Right atrium auricular region (tissue), 2 donors: Measurements from ENCODE around the gene MPHOSPH8. TPM values are rescaled to one million over a fixed set of nuclear protein-coding genes. Genes with fewer than 3 reads are reported as not detected.

Source experiments
- DNase-seq: peaks from one replicate; pipeline ENCODE4 v3.0.0-alpha.2; 2019; ENCODE audit warnings: low spot score
- H3K27ac ChIP-seq, 2 donors: fragments of 200-600 bp; sonication (generic); 1 replicate in 1 of 2; 2 replicates in 1 of 2; pipeline ENCODE4 v1.5.1; 2016 to 2019
- H3K27me3 ChIP-seq, 2 donors: fragments of 200-600 bp; sonication (generic); one replicate each; pipeline versions ENCODE4 v1.5.1 to v1.6.0; 2017 to 2019
- H3K36me3 ChIP-seq: fragments of 200-600 bp; sonication (generic); one replicate; pipeline ENCODE4 v1.5.1; 2016
- H3K4me1 ChIP-seq, 2 donors: fragments of 200-600 bp; sonication (generic); one replicate each; pipeline versions ENCODE4 v1.5.1 to v1.6.0; 2017 to 2019
- H3K4me3 ChIP-seq, 2 donors: fragments of 200-600 bp; sonication (generic); 1 replicate in 1 of 2; 2 replicates in 1 of 2; pipeline ENCODE4 v1.5.1; 2017 to 2019; ENCODE audit warnings: mild to moderate bottlenecking in 1 of 2, moderate library complexity in 1 of 2
- H3K9me3 ChIP-seq, 2 donors: fragments of 200-600 bp; sonication (generic); one replicate each; pipeline ENCODE4 v1.5.1; 2019
- total RNA-seq, 2 donors: library from RNA; depleted of rRNA; stranded (reverse); fragments of >200 nt; gene quantifications; one replicate each; pipeline ENCODE4 v1.1.0, GENCODE V29; 2016
- TF ChIP-seq, protein P1 (sequence below), 2 donors: fragments of 200-600 bp; sonication (generic); IDR thresholded peaks; one replicate each; pipeline ENCODE4 v1.5.1; 2019; ENCODE audit warnings: antibody characterized with exemption in 2 of 2

MPHOSPH8 gene
- total RNA-seq, 2 donors from 2014 or later = 20.8 to 26.8 TPM

DNA sequence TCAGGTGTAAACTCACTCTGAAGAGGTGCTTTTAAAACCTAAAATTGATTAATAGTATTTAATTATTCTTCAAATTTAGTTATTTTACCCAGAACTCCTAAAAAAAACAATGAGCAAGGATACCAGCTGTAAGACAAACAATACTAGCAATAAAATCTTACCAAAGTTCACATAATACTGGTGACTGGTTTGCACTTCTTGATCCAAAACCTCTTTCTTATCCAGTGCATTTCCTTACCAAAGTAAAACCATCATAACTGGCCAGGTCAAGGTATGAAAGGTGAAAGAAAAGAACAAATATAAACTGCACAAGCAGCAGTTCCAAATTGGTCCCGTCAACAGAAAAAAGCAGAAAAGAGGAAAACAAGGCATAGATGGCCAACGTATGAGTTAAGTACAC is 86.6 kb downstream of the MPHOSPH8 start:
- Histone ChIP-seq H3K27ac (no peak overlapping the region), H3K4me1 (no peaks in the 10 kb centered on the region), H3K36me3 (peaks cover 3% of the 10 kb centered on the region), H3K9me3 (no peaks in the 10 kb centered on the region), H3K27me3 (no peaks in the 10 kb centered on the region), H3K4me3 (no peak overlapping the region)
- TF ChIP-seq, protein P1, sequence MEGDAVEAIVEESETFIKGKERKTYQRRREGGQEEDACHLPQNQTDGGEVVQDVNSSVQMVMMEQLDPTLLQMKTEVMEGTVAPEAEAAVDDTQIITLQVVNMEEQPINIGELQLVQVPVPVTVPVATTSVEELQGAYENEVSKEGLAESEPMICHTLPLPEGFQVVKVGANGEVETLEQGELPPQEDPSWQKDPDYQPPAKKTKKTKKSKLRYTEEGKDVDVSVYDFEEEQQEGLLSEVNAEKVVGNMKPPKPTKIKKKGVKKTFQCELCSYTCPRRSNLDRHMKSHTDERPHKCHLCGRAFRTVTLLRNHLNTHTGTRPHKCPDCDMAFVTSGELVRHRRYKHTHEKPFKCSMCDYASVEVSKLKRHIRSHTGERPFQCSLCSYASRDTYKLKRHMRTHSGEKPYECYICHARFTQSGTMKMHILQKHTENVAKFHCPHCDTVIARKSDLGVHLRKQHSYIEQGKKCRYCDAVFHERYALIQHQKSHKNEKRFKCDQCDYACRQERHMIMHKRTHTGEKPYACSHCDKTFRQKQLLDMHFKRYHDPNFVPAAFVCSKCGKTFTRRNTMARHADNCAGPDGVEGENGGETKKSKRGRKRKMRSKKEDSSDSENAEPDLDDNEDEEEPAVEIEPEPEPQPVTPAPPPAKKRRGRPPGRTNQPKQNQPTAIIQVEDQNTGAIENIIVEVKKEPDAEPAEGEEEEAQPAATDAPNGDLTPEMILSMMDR (IDR thresholded peaks at IDR 0.05) = no peak
- no peak for DNase-seq

Other genes starting within 250 kb of the MPHOSPH8 start
- gene TPTE2, start 72.1 kb upstream of the MPHOSPH8 start, total RNA-seq = not detected
- gene PSPC1, start 149.3 kb downstream of the MPHOSPH8 start, total RNA-seq = 10 to 100 TPM; 24.6 to 28.3 TPM
- gene ZMYM5, start 230.0 kb downstream of the MPHOSPH8 start, total RNA-seq = 10 to 100 TPM in 1 of 2 donors, 1 to 10 TPM in 1; 6.4 to 10.3 TPM